Chondrocyte (in vitro differentiated cells): ENCODE measurements around the gene TSPAN8. TPM values are rescaled to one million over a fixed set of nuclear protein-coding genes. Genes with fewer than 3 reads are reported as not detected.

Experiments
- DNase-seq: peaks from one replicate; pipeline ENCODE4 v3.0.0; 2021; ENCODE audit warnings: mixed read lengths, low spot score
- H3K27ac Mint-ChIP-seq: one replicate; pipeline ENCODE4 v1.8.0; 2021; ENCODE audit warnings: mild to moderate bottlenecking, moderate library complexity, mixed read lengths; ENCODE audit not compliant: unreplicated experiment
- H3K27me3 Mint-ChIP-seq: 2 replicates; pipeline ENCODE4 v1.8.0; 2021; ENCODE audit warnings: low read depth, mixed read lengths
- H3K36me3 Mint-ChIP-seq: 2 replicates; pipeline ENCODE4 v1.8.0; 2021; ENCODE audit warnings: low read depth, mixed read lengths
- H3K4me1 Mint-ChIP-seq: 2 replicates; pipeline ENCODE4 v1.8.0; 2021; ENCODE audit warnings: low read depth, mild to moderate bottlenecking, mixed read lengths
- H3K4me3 Mint-ChIP-seq: one replicate; pipeline ENCODE4 v1.8.0; 2021; ENCODE audit warnings: mild to moderate bottlenecking, moderate library complexity, mixed read lengths; ENCODE audit not compliant: unreplicated experiment
- H3K9me3 Mint-ChIP-seq: 2 replicates; pipeline ENCODE4 v1.8.0; 2021; ENCODE audit warnings: low read depth, mixed read lengths
- total RNA-seq: library from RNA; stranded (reverse); gene quantifications from 3 replicates; pipeline ENCODE4 v1.2.1, GENCODE V29; 2021
- TF ChIP-seq, protein P1 (sequence below): fragments of 200-600 bp; sonication (generic); IDR thresholded peaks from 2 replicates; pipeline ENCODE4 v1.5.0; 2021; ENCODE audit warnings: antibody characterized with exemption, mild to moderate bottlenecking, moderate library complexity

TSPAN8 gene
- total RNA-seq, 1 donor from 2014 or later, result 0.22 TPM

DNA sequence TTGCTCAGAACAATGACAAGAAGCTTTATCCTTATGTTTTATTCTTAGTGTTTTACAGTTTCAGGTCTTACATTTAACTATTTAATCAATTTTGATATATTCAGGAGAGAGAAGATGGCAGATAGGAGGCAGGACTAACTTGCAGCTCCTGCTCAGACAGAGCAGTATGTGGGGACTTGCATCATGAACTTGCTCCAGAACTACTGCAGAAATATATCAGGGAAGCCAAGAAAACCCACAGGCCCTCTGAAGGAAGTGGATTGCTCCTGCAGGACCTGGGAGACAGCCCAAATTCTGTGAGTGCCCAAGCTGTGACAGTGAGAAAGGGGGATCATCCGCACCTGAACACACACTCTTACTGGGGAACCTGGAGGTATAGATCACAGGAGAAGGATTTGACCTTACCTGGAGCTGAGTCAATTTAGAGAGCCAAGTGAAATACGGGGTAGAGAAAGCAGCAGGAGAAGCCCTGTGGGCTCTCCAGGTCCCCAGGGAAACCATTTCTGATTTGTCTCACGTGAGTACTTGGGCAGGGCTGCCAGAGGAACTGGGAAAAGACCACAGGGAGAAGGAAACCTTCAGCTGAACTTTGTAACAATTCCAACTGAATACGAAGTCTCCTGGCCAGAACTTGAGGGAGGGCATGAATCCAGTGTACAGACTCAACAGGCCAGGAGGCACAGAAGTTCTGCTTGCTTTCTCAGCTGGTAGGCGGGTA lies 28.9 kb upstream of the TSPAN8 start:
- Mint-ChIP-seq H3K36me3 (no peaks in the 10 kb centered on the region), H3K9me3 (peaks cover 5% of the 10 kb centered on the region), H3K27ac (peak overlapping the region; percentile 64), H3K4me3 (no peak overlapping the region), H3K4me1 (peaks cover 27% of the 10 kb centered on the region), H3K27me3 (no peaks in the 10 kb centered on the region)
- no peak for DNase-seq
- TF ChIP-seq, protein P1, sequence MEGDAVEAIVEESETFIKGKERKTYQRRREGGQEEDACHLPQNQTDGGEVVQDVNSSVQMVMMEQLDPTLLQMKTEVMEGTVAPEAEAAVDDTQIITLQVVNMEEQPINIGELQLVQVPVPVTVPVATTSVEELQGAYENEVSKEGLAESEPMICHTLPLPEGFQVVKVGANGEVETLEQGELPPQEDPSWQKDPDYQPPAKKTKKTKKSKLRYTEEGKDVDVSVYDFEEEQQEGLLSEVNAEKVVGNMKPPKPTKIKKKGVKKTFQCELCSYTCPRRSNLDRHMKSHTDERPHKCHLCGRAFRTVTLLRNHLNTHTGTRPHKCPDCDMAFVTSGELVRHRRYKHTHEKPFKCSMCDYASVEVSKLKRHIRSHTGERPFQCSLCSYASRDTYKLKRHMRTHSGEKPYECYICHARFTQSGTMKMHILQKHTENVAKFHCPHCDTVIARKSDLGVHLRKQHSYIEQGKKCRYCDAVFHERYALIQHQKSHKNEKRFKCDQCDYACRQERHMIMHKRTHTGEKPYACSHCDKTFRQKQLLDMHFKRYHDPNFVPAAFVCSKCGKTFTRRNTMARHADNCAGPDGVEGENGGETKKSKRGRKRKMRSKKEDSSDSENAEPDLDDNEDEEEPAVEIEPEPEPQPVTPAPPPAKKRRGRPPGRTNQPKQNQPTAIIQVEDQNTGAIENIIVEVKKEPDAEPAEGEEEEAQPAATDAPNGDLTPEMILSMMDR, result peak; percentile 9

DNA sequence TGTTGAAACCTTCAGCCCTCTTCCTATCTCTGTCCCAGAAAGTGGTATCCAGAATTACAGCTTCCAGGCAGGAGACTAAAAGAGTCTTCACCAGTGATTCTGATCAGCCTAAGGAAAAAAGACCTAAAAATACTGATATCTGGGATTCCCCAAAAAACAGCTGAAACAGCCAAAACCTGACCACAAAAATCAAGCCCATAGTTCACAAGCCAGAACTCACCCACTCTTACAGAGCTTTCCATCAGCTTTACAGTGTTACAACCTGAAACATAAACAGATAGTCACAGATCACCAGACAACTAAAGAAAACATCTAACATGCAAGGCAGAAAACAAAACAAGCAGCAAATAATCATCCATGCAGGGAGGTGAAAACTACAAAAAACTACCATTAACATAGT lies 26.0 kb upstream of the TSPAN8 start:
- no peak overlapping the region for H3K27ac Mint-ChIP-seq
- no peak for DNase-seq
- TF ChIP-seq, protein P1, result no peak
- no peaks in the 10 kb centered on the region for H3K36me3 Mint-ChIP-seq
- H3K27me3 Mint-ChIP-seq, result no peaks in the 10 kb centered on the region
- H3K4me3 Mint-ChIP-seq, result no peak overlapping the region
- peaks cover 27% of the 10 kb centered on the region for H3K4me1 Mint-ChIP-seq
- H3K9me3 Mint-ChIP-seq, result peaks cover 13% of the 10 kb centered on the region

DNA sequence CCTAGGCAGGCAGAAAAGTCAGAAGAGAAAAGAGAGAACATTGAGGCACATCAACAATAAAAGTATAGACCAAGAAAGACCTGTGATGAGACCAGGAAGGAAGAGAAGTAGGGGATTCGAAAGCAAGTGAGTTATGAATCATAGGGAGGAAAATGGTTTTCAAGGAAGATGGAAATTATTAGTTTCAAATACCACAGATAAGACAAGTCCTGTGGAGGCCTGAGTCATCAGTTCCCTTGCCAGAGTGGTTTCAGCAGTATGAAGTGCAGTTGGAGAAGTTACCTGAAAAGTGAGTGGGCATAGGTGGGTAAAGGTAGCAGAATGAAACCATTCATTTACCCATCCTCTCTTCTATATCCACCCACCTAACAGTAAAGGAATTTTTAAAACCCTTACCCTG lies 25.2 kb upstream of the TSPAN8 start:
- no peak for DNase-seq
- H3K36me3 Mint-ChIP-seq, result no peaks in the 10 kb centered on the region
- H3K27me3 Mint-ChIP-seq, result no peaks in the 10 kb centered on the region
- TF ChIP-seq, protein P1, result no peak
- H3K9me3 Mint-ChIP-seq, result peaks cover 8% of the 10 kb centered on the region
- no peak overlapping the region for H3K27ac Mint-ChIP-seq
- H3K4me3 Mint-ChIP-seq, result no peak overlapping the region
- H3K4me1 Mint-ChIP-seq, result peaks cover 27% of the 10 kb centered on the region

DNA sequence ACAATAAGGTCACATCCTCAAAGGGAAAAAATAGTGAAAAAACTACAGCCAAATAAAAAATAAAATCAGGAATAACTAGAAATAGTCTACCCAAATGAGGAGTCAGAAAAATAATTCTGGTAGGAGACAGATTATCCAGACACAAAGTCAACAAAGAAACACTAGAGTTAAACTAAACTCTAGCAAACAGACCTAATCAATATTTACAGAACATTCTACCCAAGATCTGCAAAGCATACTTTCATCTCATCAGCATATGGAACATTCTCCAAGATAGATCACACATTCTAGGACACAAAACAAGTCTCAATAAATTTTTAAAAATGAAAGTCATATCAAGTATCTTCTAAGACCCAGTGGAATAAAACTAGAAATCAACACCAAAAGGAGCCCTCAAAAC lies 20.4 kb upstream of the TSPAN8 start:
- no peak overlapping the region for H3K27ac Mint-ChIP-seq
- H3K36me3 Mint-ChIP-seq, result no peaks in the 10 kb centered on the region
- no peak for DNase-seq
- TF ChIP-seq, protein P1, result no peak
- no peak overlapping the region for H3K4me3 Mint-ChIP-seq
- peaks cover 8% of the 10 kb centered on the region for H3K9me3 Mint-ChIP-seq
- no peaks in the 10 kb centered on the region for H3K27me3 Mint-ChIP-seq
- peaks cover 9% of the 10 kb centered on the region for H3K4me1 Mint-ChIP-seq

DNA sequence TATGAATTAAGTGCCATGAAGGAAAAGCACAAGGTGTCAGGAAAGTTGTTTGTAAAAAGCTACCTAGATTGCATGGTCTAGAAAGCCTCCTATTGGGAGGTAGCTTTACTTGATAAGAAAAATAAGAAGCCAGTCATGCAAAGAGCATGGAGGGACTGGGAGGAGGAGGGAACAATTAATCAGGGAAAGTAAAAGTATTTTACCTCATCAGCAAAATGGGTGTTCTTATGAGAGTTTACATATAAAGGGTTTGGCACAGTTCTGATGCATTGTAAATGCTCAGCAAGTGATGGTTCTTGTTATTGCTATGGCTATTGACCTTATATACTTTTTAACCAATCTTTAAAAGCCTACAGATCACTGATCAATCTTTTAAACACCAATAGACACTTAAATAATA lies 17.0 kb upstream of the TSPAN8 start:
- H3K4me3 Mint-ChIP-seq, result no peak overlapping the region
- peaks cover 3% of the 10 kb centered on the region for H3K9me3 Mint-ChIP-seq
- H3K27me3 Mint-ChIP-seq, result no peaks in the 10 kb centered on the region
- TF ChIP-seq, protein P1, result no peak
- H3K4me1 Mint-ChIP-seq, result no peaks in the 10 kb centered on the region
- H3K27ac Mint-ChIP-seq, result no peak overlapping the region
- H3K36me3 Mint-ChIP-seq, result no peaks in the 10 kb centered on the region
- no peak for DNase-seq
